HEK293 (cell line): ENCODE measurements around the gene TNFAIP8.

ENCODE experiments used
- AEBP2 ChIP-seq: fragments of 450-650 bp; formaldehyde crosslinking; IDR thresholded peaks from 2 replicates; pipeline ENCODE4 v1.5.1; 2016; ENCODE audit warnings: missing biosample characterization, missing genetic modification characterization, borderline replicate concordance
- BCL11A ChIP-seq: fragments of 450-650 bp; formaldehyde crosslinking; IDR thresholded peaks from 2 replicates; pipeline ENCODE4 v1.5.1; 2016; ENCODE audit warnings: low read depth, missing biosample characterization, missing genetic modification characterization
- GLI4 ChIP-seq: fragments of 450-650 bp; formaldehyde crosslinking; IDR thresholded peaks from 2 replicates; pipeline ENCODE4 v1.5.1; 2016; ENCODE audit warnings: missing biosample characterization, missing genetic modification characterization
- HOXD13 ChIP-seq: sonication (generic); formaldehyde crosslinking; IDR thresholded peaks from 2 replicates; pipeline ENCODE4 v1.8.0; 2022; ENCODE audit warnings: missing genetic modification reagents, borderline replicate concordance
- INSM2 ChIP-seq: fragments of 450-650 bp; formaldehyde crosslinking; IDR thresholded peaks from 2 replicates; pipeline ENCODE4 v1.5.1; 2016; ENCODE audit warnings: missing biosample characterization, missing genetic modification characterization
- KLF9 ChIP-seq: fragments of 450-650 bp; formaldehyde crosslinking; IDR thresholded peaks from 2 replicates; pipeline ENCODE4 v1.5.1; 2016; ENCODE audit warnings: missing biosample characterization, missing genetic modification characterization, low read depth
- SCRT1 ChIP-seq: fragments of 450-650 bp; formaldehyde crosslinking; IDR thresholded peaks from 2 replicates; pipeline ENCODE4 v1.5.1; 2016; ENCODE audit warnings: missing biosample characterization, missing genetic modification characterization, borderline replicate concordance
- SETDB1 ChIP-seq: IDR thresholded peaks from one replicate; pipeline ENCODE4 v1.6.1; 2017; ENCODE audit warnings: mild to moderate bottlenecking, low read length, moderate library complexity, mixed read lengths; ENCODE audit not compliant: insufficient read length
- SP7 ChIP-seq: fragments of 450-650 bp; formaldehyde crosslinking; IDR thresholded peaks from 2 replicates; pipeline ENCODE4 v1.5.1; 2016; ENCODE audit warnings: missing biosample characterization, missing genetic modification characterization
- WT1 ChIP-seq: fragments of 450-650 bp; formaldehyde crosslinking; IDR thresholded peaks from 2 replicates; pipeline ENCODE4 v1.5.1; 2016; ENCODE audit warnings: missing biosample characterization, missing genetic modification characterization
- YY2 ChIP-seq: fragments of 450-650 bp; formaldehyde crosslinking; IDR thresholded peaks from 2 replicates; pipeline ENCODE4 v1.5.1; 2016; ENCODE audit warnings: missing biosample characterization, missing genetic modification characterization
- ZBTB20 ChIP-seq: fragments of 450-650 bp; formaldehyde crosslinking; IDR thresholded peaks from 2 replicates; pipeline ENCODE4 v1.5.1; 2016; ENCODE audit warnings: missing biosample characterization, missing genetic modification characterization
- ZBTB21 ChIP-seq: fragments of 450-650 bp; formaldehyde crosslinking; IDR thresholded peaks from 2 replicates; pipeline ENCODE4 v1.5.1; 2017; ENCODE audit warnings: missing biosample characterization, missing genetic modification characterization
- ZBTB7A ChIP-seq: fragments of 450-650 bp; formaldehyde crosslinking; IDR thresholded peaks from 2 replicates; pipeline ENCODE4 v1.5.1; 2016; ENCODE audit warnings: low read depth, missing biosample characterization, missing genetic modification characterization
- ZBTB8A ChIP-seq: fragments of 450-650 bp; formaldehyde crosslinking; IDR thresholded peaks from 2 replicates; pipeline ENCODE4 v1.5.1; 2016; ENCODE audit warnings: missing biosample characterization, missing genetic modification characterization
- ZFP69B ChIP-seq: fragments of 450-650 bp; formaldehyde crosslinking; IDR thresholded peaks from 2 replicates; pipeline ENCODE4 v1.5.1; 2016; ENCODE audit warnings: missing biosample characterization, missing genetic modification characterization
- ZNF114 ChIP-seq: fragments of 450-650 bp; formaldehyde crosslinking; IDR thresholded peaks from 2 replicates; pipeline ENCODE4 v1.5.0; 2017; ENCODE audit warnings: missing biosample characterization, missing genetic modification characterization
- ZNF121 ChIP-seq: fragments of 450-650 bp; formaldehyde crosslinking; IDR thresholded peaks from 2 replicates; pipeline ENCODE4 v1.5.1; 2016; ENCODE audit warnings: missing biosample characterization, missing genetic modification characterization
- ZNF138 ChIP-seq: fragments of 450-650 bp; formaldehyde crosslinking; IDR thresholded peaks from 2 replicates; pipeline ENCODE4 v1.5.1; 2016; ENCODE audit warnings: missing biosample characterization, missing genetic modification characterization, borderline replicate concordance
- ZNF2 ChIP-seq: fragments of 450-650 bp; formaldehyde crosslinking; IDR thresholded peaks from 2 replicates; pipeline ENCODE4 v1.5.1; 2016; ENCODE audit warnings: missing biosample characterization, missing genetic modification characterization
- ZNF248 ChIP-seq: fragments of 450-650 bp; formaldehyde crosslinking; IDR thresholded peaks from 2 replicates; pipeline ENCODE4 v1.5.1; 2017; ENCODE audit warnings: missing biosample characterization, missing genetic modification characterization
- ZNF391 ChIP-seq: fragments of 450-650 bp; formaldehyde crosslinking; IDR thresholded peaks from 2 replicates; pipeline ENCODE4 v1.5.1; 2016; ENCODE audit warnings: low read depth, missing biosample characterization, missing genetic modification characterization, borderline replicate concordance
- ZNF544 ChIP-seq: fragments of 450-650 bp; formaldehyde crosslinking; IDR thresholded peaks from 2 replicates; pipeline ENCODE4 v1.5.0; 2017; ENCODE audit warnings: missing biosample characterization, missing genetic modification characterization
- ZNF600 ChIP-seq: fragments of 450-650 bp; formaldehyde crosslinking; IDR thresholded peaks from 2 replicates; pipeline ENCODE4 v1.5.1; 2016; ENCODE audit warnings: missing biosample characterization, missing genetic modification characterization
- ZNF610 ChIP-seq: fragments of 450-650 bp; formaldehyde crosslinking; IDR thresholded peaks from 2 replicates; pipeline ENCODE4 v1.5.1; 2016; ENCODE audit warnings: missing biosample characterization, missing genetic modification characterization, borderline replicate concordance
- ZNF660 ChIP-seq: fragments of 450-650 bp; IDR thresholded peaks from 2 replicates; pipeline ENCODE4 v1.5.1; 2018; ENCODE audit warnings: missing biosample characterization, mild to moderate bottlenecking, missing genetic modification characterization
- ZNF670 ChIP-seq: fragments of 450-650 bp; formaldehyde crosslinking; IDR thresholded peaks from 2 replicates; pipeline ENCODE4 v1.5.1; 2016; ENCODE audit warnings: missing biosample characterization, missing genetic modification characterization, low read depth
- ZNF692 ChIP-seq: fragments of 450-650 bp; formaldehyde crosslinking; IDR thresholded peaks from 2 replicates; pipeline ENCODE4 v1.5.1; 2016; ENCODE audit warnings: missing biosample characterization, missing genetic modification characterization
- ZNF701 ChIP-seq: fragments of 450-650 bp; formaldehyde crosslinking; IDR thresholded peaks from 2 replicates; pipeline ENCODE4 v1.5.1; 2016; ENCODE audit warnings: missing biosample characterization, missing genetic modification characterization
- ZNF792 ChIP-seq: fragments of 450-650 bp; formaldehyde crosslinking; IDR thresholded peaks from 2 replicates; pipeline ENCODE4 v1.5.1; 2016; ENCODE audit warnings: missing biosample characterization, missing genetic modification characterization
- ZSCAN30 ChIP-seq: fragments of 450-650 bp; IDR thresholded peaks from 2 replicates; pipeline ENCODE4 v1.5.1; 2018; ENCODE audit warnings: missing biosample characterization, mild to moderate bottlenecking, missing genetic modification characterization, moderate library complexity
- ZSCAN5A ChIP-seq: fragments of 450-650 bp; formaldehyde crosslinking; IDR thresholded peaks from 2 replicates; pipeline ENCODE4 v1.5.1; 2016; ENCODE audit warnings: missing biosample characterization, missing genetic modification characterization
- ZXDB ChIP-seq: fragments of 450-650 bp; formaldehyde crosslinking; IDR thresholded peaks from 2 replicates; pipeline ENCODE4 v1.5.1; 2016; ENCODE audit warnings: missing biosample characterization, missing genetic modification characterization
- TF ChIP-seq, protein P1 (sequence below): fragments of 450-650 bp; formaldehyde crosslinking; IDR thresholded peaks from 2 replicates; pipeline ENCODE4 v1.5.1; 2016; ENCODE audit warnings: missing biosample characterization, missing genetic modification characterization

Gene TNFAIP8

GRCh38 chr5:119323601-119324000 is 32.2 kb upstream of the TNFAIP8 start (continued):
- TF ChIP-seq ZBTB21 = no peak
- no peak for TF ChIP-seq AEBP2 (tag by site-specific recombination)
- no peak for TF ChIP-seq ZNF248 (tag by site-specific recombination)
- TF ChIP-seq KLF9 (tag by site-specific recombination) = no peak
- TF ChIP-seq ZNF544 (tag by site-specific recombination) = no peak
- TF ChIP-seq GLI4 (tag by site-specific recombination) = no peak
- TF ChIP-seq ZFP69B (tag by site-specific recombination) = no peak
- no peak for TF ChIP-seq BCL11A (tag by site-specific recombination)
- TF ChIP-seq YY2 (tag by site-specific recombination) = no peak
- peak; percentile 85 for TF ChIP-seq SCRT1 (tag by site-specific recombination)
- peak; percentile 11; the same call in 1 of the 2 replicates for TF ChIP-seq ZNF692 (tag by site-specific recombination)
- TF ChIP-seq ZNF660 (tag by site-specific recombination) = peak; percentile 71; the same call in 1 of the 2 replicates
- no peak for TF ChIP-seq ZBTB20 (tag by site-specific recombination)
- TF ChIP-seq ZNF600 = no peak; the same call in 1 of the 2 replicates
- no peak for TF ChIP-seq ZNF2
- TF ChIP-seq ZBTB7A (tag by site-specific recombination) = no peak
- TF ChIP-seq, protein P1, sequence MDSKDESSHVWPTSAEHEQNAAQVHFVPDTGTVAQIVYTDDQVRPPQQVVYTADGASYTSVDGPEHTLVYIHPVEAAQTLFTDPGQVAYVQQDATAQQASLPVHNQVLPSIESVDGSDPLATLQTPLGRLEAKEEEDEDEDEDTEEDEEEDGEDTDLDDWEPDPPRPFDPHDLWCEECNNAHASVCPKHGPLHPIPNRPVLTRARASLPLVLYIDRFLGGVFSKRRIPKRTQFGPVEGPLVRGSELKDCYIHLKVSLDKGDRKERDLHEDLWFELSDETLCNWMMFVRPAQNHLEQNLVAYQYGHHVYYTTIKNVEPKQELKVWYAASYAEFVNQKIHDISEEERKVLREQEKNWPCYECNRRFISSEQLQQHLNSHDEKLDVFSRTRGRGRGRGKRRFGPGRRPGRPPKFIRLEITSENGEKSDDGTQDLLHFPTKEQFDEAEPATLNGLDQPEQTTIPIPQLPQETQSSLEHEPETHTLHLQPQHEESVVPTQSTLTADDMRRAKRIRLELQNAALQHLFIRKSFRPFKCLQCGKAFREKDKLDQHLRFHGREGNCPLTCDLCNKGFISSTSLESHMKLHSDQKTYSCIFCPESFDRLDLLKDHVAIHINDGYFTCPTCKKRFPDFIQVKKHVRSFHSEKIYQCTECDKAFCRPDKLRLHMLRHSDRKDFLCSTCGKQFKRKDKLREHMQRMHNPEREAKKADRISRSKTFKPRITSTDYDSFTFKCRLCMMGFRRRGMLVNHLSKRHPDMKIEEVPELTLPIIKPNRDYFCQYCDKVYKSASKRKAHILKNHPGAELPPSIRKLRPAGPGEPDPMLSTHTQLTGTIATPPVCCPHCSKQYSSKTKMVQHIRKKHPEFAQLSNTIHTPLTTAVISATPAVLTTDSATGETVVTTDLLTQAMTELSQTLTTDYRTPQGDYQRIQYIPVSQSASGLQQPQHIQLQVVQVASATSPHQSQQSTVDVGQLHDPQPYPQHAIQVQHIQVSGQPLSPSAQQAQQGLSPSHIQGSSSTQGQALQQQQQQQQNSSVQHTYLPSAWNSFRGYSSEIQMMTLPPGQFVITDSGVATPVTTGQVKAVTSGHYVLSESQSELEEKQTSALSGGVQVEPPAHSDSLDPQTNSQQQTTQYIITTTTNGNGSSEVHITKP = no peak
- no peak for TF ChIP-seq ZNF701 (tag by site-specific recombination)
- TF ChIP-seq ZNF121 = no peak; the same call in 1 of the 2 replicates
- TF ChIP-seq SETDB1 = no peak
- peak; percentile 82; the same call in 1 of the 2 replicates for TF ChIP-seq ZSCAN30
- TF ChIP-seq ZXDB (tag by site-specific recombination) = peak; percentile 81
- no peak for TF ChIP-seq ZNF610 (tag by site-specific recombination)
- TF ChIP-seq ZNF391 (tag by site-specific recombination) = no peak
- no peak for TF ChIP-seq ZNF114 (tag by site-specific recombination)
- TF ChIP-seq INSM2 (tag by site-specific recombination) = peak; percentile 79
- TF ChIP-seq ZNF792 (tag by site-specific recombination) = no peak
- TF ChIP-seq ZNF138 (tag by site-specific recombination) = no peak
- TF ChIP-seq SP7 (tag by site-specific recombination) = peak; percentile 29; the same call in 1 of the 2 replicates
- TF ChIP-seq ZBTB8A (tag by site-specific recombination) = peak; percentile 77
- no peak for TF ChIP-seq HOXD13
- TF ChIP-seq ZNF670 (tag by site-specific recombination) = no peak
- TF ChIP-seq WT1 (tag by site-specific recombination) = peak; percentile 90
- no peak for TF ChIP-seq ZSCAN5A (tag by site-specific recombination)
